SU-DHL-6 (cell line): Measurements from ENCODE around the gene DNAAF3.

ENCODE experiments used
- H2AFZ ChIP-seq: fragments of 200-600 bp; sonication (generic); 2 replicates; pipeline ENCODE4 v1.6.1; 2014; ENCODE audit warnings: low read depth, mild to moderate bottlenecking, moderate library complexity, mixed read lengths, antibody characterized with exemption, low read length; ENCODE audit not compliant: severe bottlenecking
- H3F3A ChIP-seq: fragments of 200-600 bp; shearing (Covaris generic); 2 replicates; pipeline ENCODE4 v1.6.0; 2016; ENCODE audit warnings: antibody characterized with exemption, mild to moderate bottlenecking; ENCODE audit not compliant: insufficient read depth
- H3K27ac ChIP-seq: fragments of 200-600 bp; sonication (generic); 2 replicates; pipeline ENCODE4 v1.5.1; 2016; ENCODE audit warnings: low read depth, mild to moderate bottlenecking, low read length, moderate library complexity, mixed read lengths
- H3K27me3 ChIP-seq: fragments of 200-600 bp; sonication (generic), shearing (Covaris generic); 2 replicates; pipeline ENCODE4 v1.6.0; 2014; ENCODE audit warnings: mild to moderate bottlenecking, low read length
- H3K36me3 ChIP-seq: fragments of 200-600 bp; sonication (generic); 2 replicates; pipeline ENCODE4 v1.6.1; 2014; ENCODE audit warnings: mild to moderate bottlenecking, low read length, mixed read lengths
- H3K4me2 ChIP-seq: fragments of 300-600, 200-600 bp; shearing (Covaris generic), sonication (generic); 2 replicates; pipeline ENCODE4 v1.6.0; 2014; ENCODE audit warnings: low read length, low read depth, mild to moderate bottlenecking; ENCODE audit not compliant: poor library complexity, severe bottlenecking
- H3K4me3 ChIP-seq: fragments of 200-600 bp; sonication (generic); 2 replicates; pipeline ENCODE4 v1.5.1; 2014; ENCODE audit warnings: antibody characterized with exemption, low read length, mild to moderate bottlenecking, mixed read lengths; ENCODE audit not compliant: insufficient read depth, poor library complexity, severe bottlenecking
- H3K79me2 ChIP-seq: fragments of 200-600 bp; sonication (generic); 2 replicates; pipeline ENCODE4 v1.6.1; 2014; ENCODE audit warnings: mild to moderate bottlenecking, low read length, moderate library complexity; ENCODE audit not compliant: insufficient read depth
- H3K9ac ChIP-seq: fragments of 200-600 bp; sonication (generic); 2 replicates; pipeline ENCODE4 v1.7.0; 2014; ENCODE audit warnings: mild to moderate bottlenecking, low read length
- H3K9me2 ChIP-seq: fragments of 200-600 bp; sonication (generic); replicated peaks from 2 replicates; pipeline ENCODE4 v1.6.1; 2014; ENCODE audit warnings: low read length; ENCODE audit not compliant: insufficient read depth
- H3K9me3 ChIP-seq: fragments of 200-600 bp; sonication (generic); 2 replicates; pipeline ENCODE4 v1.6.1; 2014; ENCODE audit warnings: low read length, mixed read lengths; ENCODE audit not compliant: insufficient read depth
- H4K20me1 ChIP-seq: fragments of 200-600 bp; sonication (generic); 2 replicates; pipeline ENCODE4 v1.6.1; 2014; ENCODE audit warnings: low read depth, mild to moderate bottlenecking, antibody characterized with exemption, low read length, moderate library complexity, mixed read lengths
- EZH2phosphoT487 ChIP-seq: fragments of 200-600 bp; sonication (generic), shearing (Covaris generic); conservative IDR thresholded peaks from 2 replicates; pipeline ENCODE4 v1.6.1; 2018; ENCODE audit warnings: mild to moderate bottlenecking, antibody characterized with exemption, low read length, moderate library complexity, mixed read lengths
- TF ChIP-seq, protein P1 (sequence below): fragments of 200-600 bp; sonication (generic); IDR thresholded peaks from one replicate; pipeline ENCODE4 v1.5.1; 2017; ENCODE audit warnings: antibody characterized with exemption, mild to moderate bottlenecking, low read length, moderate library complexity; ENCODE audit not compliant: insufficient read depth, poor library complexity, severe bottlenecking

The DNAAF3 gene

GRCh38 chr19:55178781-55179599 lies 12.6 kb upstream of the DNAAF3 start:
- no peaks in the 10 kb centered on the region for H4K20me1 ChIP-seq
- no peak overlapping the region for H3K9ac ChIP-seq
- H3K79me2 ChIP-seq = no peaks in the 10 kb centered on the region
- H3K27ac ChIP-seq = no peak overlapping the region
- H3F3A ChIP-seq = no peaks in the 10 kb centered on the region
- no peaks in the 10 kb centered on the region for H3K36me3 ChIP-seq
- no peaks in the 10 kb centered on the region for H3K9me2 ChIP-seq
- H3K27me3 ChIP-seq = no peaks in the 10 kb centered on the region; the same call in 1 of the 2 replicates
- no peak for TF ChIP-seq EZH2phosphoT487
- TF ChIP-seq, protein P1, sequence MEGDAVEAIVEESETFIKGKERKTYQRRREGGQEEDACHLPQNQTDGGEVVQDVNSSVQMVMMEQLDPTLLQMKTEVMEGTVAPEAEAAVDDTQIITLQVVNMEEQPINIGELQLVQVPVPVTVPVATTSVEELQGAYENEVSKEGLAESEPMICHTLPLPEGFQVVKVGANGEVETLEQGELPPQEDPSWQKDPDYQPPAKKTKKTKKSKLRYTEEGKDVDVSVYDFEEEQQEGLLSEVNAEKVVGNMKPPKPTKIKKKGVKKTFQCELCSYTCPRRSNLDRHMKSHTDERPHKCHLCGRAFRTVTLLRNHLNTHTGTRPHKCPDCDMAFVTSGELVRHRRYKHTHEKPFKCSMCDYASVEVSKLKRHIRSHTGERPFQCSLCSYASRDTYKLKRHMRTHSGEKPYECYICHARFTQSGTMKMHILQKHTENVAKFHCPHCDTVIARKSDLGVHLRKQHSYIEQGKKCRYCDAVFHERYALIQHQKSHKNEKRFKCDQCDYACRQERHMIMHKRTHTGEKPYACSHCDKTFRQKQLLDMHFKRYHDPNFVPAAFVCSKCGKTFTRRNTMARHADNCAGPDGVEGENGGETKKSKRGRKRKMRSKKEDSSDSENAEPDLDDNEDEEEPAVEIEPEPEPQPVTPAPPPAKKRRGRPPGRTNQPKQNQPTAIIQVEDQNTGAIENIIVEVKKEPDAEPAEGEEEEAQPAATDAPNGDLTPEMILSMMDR = no peak
- H3K4me3 ChIP-seq = peak overlapping the region; percentile 44
- no peaks in the 10 kb centered on the region for H3K9me3 ChIP-seq
- peak overlapping the region; percentile 67 for H3K4me2 ChIP-seq
- H2AFZ ChIP-seq = no peak overlapping the region

- H2AFZ ChIP-seq = no peak overlapping the region
- H3K36me3 ChIP-seq = no peaks in the 10 kb centered on the region
- TF ChIP-seq, protein P1 = no peak
- TF ChIP-seq EZH2phosphoT487 = no peak
- H3K27me3 ChIP-seq = no peaks in the 10 kb centered on the region; the same call in 1 of the 2 replicates
- no peak overlapping the region for H3K27ac ChIP-seq
- H3K79me2 ChIP-seq = no peaks in the 10 kb centered on the region
- no peak overlapping the region for H3K4me3 ChIP-seq
- no peaks in the 10 kb centered on the region for H3K9me2 ChIP-seq
- H4K20me1 ChIP-seq = no peaks in the 10 kb centered on the region
- no peaks in the 10 kb centered on the region for H3F3A ChIP-seq
- no peak overlapping the region for H3K4me2 ChIP-seq
- H3K9ac ChIP-seq = no peak overlapping the region
- H3K9me3 ChIP-seq = no peaks in the 10 kb centered on the region
Measured at GRCh38 chr19:55176076-55176475, 9.7 kb upstream of the DNAAF3 start.

- Histone ChIP-seq H3K9me2 (no peaks in the 10 kb centered on the region), H3K79me2 (no peaks in the 10 kb centered on the region), H4K20me1 (no peaks in the 10 kb centered on the region), H3K4me2 (no peak overlapping the region), H3K4me3 (no peak overlapping the region), H3K27me3 (no peaks in the 10 kb centered on the region; the same call in 1 of the 2 replicates), H3K9ac (no peak overlapping the region), H3K27ac (no peak overlapping the region), H3K9me3 (no peaks in the 10 kb centered on the region), H3K36me3 (no peaks in the 10 kb centered on the region), H2AFZ (no peak overlapping the region), H3F3A (no peaks in the 10 kb centered on the region)
- TF ChIP-seq, protein P1 = no peak
- TF ChIP-seq EZH2phosphoT487 = no peak
Measured at GRCh38 chr19:55175117-55175867, 8.9 kb upstream of the DNAAF3 start.
